ENCODE measurements around the gene KRTAP10-11. TPM values are rescaled to one million over a fixed set of nuclear protein-coding genes. Genes with fewer than 3 reads are reported as not detected.

Gene KRTAP10-11
- total and polyA plus RNA-seq, 12 donors: not detected

- WGBS, 4 donors: 13 to 29% (median 21%) methylated on average over 3 to 4 of the region's 4 CpGs
Measured at GRCh38 chr21:44618504-44618903, 27.7 kb upstream of the KRTAP10-11 start.

GRCh38 chr21:44618909-44619308, 27.3 kb upstream of the KRTAP10-11 start:
- Histone ChIP-seq H3K27me3 (no peaks in the 10 kb centered on the region), H3K4me3 (no peak overlapping the region), H3K27ac (no peak overlapping the region), H3K4me1 (replicated peaks in 1 of 2) (no peaks in the 10 kb centered on the region), H3K36me3 (replicated peaks in 1 of 2) (no peaks in the 10 kb centered on the region), H3K9me3 (replicated peaks in 1 of 3) (no peaks in the 10 kb centered on the region)
- WGBS, 4 donors: 55 to 66% (median 60%) methylated on average over 3 of the region's 3 CpGs
- intact Hi-C loops (cut with DNase I): no loop called here
- TF ChIP-seq CTCF (IDR thresholded peaks at IDR 0.05) (no peak), POLR2A (IDR thresholded peaks at IDR 0.05) (no peak)
- no peak for DNase-seq

More at GRCh38 chr21:44618504-44618903, 27.7 kb upstream of the KRTAP10-11 start:
- Histone ChIP-seq H3K4me3 (no peak overlapping the region), H3K4me1 (replicated peaks in 1 of 2) (no peaks in the 10 kb centered on the region), H3K27me3 (no peaks in the 10 kb centered on the region), H3K27ac (no peak overlapping the region), H3K36me3 (replicated peaks in 1 of 2) (no peaks in the 10 kb centered on the region), H3K9me3 (replicated peaks in 1 of 3) (no peaks in the 10 kb centered on the region)
- intact Hi-C loops (cut with DNase I): no loop called here
- peak in 5 of 7 donors; percentile 24 to 40 (median 36) for DNase-seq
- TF ChIP-seq POLR2A (IDR thresholded peaks at IDR 0.05): no peak
- TF ChIP-seq CTCF (IDR thresholded peaks at IDR 0.05): peak in 3 of 6 experiments; percentile 17 to 26 (median 19)

GRCh38 chr21:44619886-44620285, 26.3 kb upstream of the KRTAP10-11 start:
- H3K4me3 ChIP-seq: no peak overlapping the region
- H3K9me3 ChIP-seq (replicated peaks in 1 of 3): no peaks in the 10 kb centered on the region
- no peaks in the 10 kb centered on the region for H3K4me1 ChIP-seq (replicated peaks in 1 of 2)
- TF ChIP-seq POLR2A (IDR thresholded peaks at IDR 0.05) (no peak), CTCF (IDR thresholded peaks at IDR 0.05) (no peak)
- 79 to 83% (median 81%) methylated on average over 6 of the region's 6 CpGs for WGBS, 4 donors
- no peaks in the 10 kb centered on the region for H3K27me3 ChIP-seq
- no peak for DNase-seq
- no peak overlapping the region for H3K27ac ChIP-seq
- intact Hi-C loops (cut with DNase I): no loop called here
- no peaks in the 10 kb centered on the region for H3K36me3 ChIP-seq (replicated peaks in 1 of 2)

GRCh38 chr21:44623575-44623974, 22.6 kb upstream of the KRTAP10-11 start:
- no peak for DNase-seq
- H3K9me3 ChIP-seq (replicated peaks in 1 of 3): no peaks in the 10 kb centered on the region
- no peak for TF ChIP-seq POLR2A (IDR thresholded peaks at IDR 0.05)
- no peak for TF ChIP-seq CTCF (IDR thresholded peaks at IDR 0.05)
- no peak overlapping the region for H3K4me3 ChIP-seq
- no peaks in the 10 kb centered on the region for H3K27me3 ChIP-seq
- intact Hi-C loops (cut with DNase I): no loop called here
- no peak overlapping the region for H3K27ac ChIP-seq
- H3K4me1 ChIP-seq (replicated peaks in 1 of 2): no peaks in the 10 kb centered on the region
- H3K36me3 ChIP-seq (replicated peaks in 1 of 2): no peaks in the 10 kb centered on the region

Measured in adrenal gland (tissue), 12 donors.